HFF-Myc (cell line): ENCODE data around the gene SLC30A3.

Source experiments
- DNase-seq: peaks from one replicate; pipeline ENCODE4 v3.0.0-alpha.2; 2011; ENCODE audit warnings: low read depth; ENCODE audit errors: extremely low read depth
- H3K4me3 ChIP-seq: replicated peaks from 2 replicates; pipeline ENCODE4 v1.5.1; 2011; ENCODE audit warnings: low read depth, mild to moderate bottlenecking, control low read depth, low read length
- CTCF ChIP-seq: IDR thresholded peaks from 2 replicates; pipeline ENCODE4 v1.5.1; 2012; ENCODE audit warnings: mild to moderate bottlenecking, low read depth, low read length, control low read depth; ENCODE audit errors: missing control alignments

Gene SLC30A3

DNA sequence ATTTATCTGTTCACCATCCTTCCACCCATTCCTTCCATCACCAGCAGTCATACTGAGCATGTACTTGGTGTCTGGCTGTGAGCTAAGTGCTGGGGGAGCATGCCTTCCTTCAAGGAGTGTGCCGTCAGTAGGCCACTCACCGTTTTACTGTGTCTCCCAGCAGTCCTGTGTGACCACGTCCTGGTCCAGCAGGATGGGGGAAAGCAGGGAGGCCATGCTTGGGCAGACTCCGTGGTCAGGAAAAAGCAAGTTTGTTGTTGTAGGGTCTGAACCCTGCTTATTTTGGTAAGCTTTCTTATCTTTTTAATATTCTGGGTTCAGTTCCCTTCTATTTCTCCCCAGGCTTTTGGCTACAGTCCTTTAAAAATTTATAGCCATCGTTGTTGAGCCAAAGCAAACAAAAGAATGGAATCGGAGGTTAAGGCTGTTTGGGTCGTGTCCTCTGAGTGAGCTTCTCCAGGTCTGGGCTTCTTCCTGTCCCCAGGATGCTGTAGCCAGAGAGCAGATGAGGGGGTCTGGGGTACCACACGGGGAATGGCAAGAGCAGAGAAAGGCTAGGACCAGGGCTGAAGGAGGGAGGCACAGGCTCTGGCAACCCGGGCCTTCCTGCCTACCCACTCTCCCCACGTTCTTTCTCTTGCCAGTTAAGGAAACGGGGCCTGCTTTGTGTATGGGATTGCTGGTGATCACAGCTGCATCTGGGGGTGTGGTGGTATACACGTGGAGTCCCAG is 13.5 kb downstream of the SLC30A3 start:
- TF ChIP-seq CTCF: no peak
- DNase-seq: no peak
- no peak overlapping the region for H3K4me3 ChIP-seq

DNA sequence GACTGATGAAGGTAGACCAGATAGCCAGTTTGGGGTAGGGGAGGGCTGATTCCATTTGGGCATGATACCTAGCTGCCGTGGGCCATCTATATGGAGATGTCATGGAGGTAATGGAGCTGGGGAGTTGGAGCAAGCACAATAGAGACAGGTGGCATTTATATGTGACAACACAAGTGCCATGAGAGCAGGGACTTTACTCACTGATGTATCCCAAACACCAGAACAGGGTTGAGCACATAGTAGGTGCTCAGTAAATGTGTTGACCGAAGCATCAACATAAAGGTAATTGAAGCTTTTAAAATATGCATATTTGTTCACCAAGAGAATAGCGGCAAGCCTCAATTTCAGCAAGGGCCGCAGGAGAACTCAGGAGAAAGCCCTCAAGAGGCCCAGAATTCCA is 15.0 kb downstream of the SLC30A3 start:
- DNase-seq: no peak
- TF ChIP-seq CTCF: no peak
- no peak overlapping the region for H3K4me3 ChIP-seq

- TF ChIP-seq CTCF: no peak
- no peak overlapping the region for H3K4me3 ChIP-seq
- DNase-seq: no peak
Observed at GRCh38 chr2:27245626-27246025, 17.2 kb downstream of the SLC30A3 start.

- DNase-seq: no peak
- H3K4me3 ChIP-seq: no peak overlapping the region
- TF ChIP-seq CTCF: no peak
Observed at GRCh38 chr2:27245116-27245515, 17.7 kb downstream of the SLC30A3 start.

DNA sequence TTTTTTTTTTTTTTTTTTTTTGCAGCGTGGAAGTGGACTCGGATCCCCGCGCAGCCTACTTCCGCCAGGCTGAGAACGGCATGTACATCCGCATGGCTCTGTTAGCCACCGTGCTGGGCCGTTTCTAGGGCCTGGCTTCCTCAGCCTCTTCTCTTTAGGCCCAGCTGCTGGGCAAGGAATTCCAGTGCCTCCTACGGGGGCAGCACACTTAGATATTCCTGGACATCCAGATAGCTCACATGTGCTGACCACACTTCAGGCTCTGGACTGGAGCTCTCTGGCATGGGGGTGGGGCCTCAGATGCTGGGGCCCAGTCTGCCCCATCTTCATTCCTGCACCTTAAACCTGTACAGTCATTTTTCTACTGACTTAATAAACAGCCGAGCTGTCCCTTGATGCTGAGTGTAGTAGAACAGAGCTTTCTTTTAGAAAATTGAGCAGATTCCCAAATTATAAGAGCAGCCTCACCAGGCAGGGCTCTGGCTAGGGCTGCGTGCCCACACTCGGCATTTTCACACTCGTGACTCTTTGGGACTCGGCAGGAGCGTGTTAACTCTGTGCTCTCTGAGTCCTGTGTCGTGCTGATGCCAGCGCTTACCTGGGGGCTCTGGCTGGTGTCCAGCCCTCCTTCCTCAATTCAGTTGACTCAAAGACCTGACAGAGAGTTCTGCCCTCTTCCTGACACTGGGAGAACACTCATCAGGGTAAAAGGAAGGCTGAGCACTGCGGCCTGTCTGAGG is 19.3 kb downstream of the SLC30A3 start:
- no peak for TF ChIP-seq CTCF
- DNase-seq: no peak
- no peak overlapping the region for H3K4me3 ChIP-seq

DNA sequence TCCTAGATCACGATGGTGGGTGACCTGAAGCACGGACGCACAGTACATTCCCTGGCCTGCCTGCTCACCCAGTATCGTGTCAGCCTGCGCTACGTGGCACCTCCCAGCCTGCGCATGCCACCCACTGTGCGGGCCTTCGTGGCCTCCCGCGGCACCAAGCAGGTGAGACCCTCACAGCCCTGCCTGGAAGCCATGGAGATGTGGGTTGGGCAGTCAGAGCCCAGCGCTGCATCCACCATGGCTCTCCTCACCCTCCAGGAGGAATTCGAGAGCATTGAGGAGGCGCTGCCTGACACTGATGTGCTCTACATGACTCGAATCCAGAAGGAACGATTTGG is 20.3 kb downstream of the SLC30A3 start:
- no peak for DNase-seq
- TF ChIP-seq CTCF: no peak
- no peak overlapping the region for H3K4me3 ChIP-seq
